D341Med (cell line): Measurements from ENCODE around the gene DAND5.

Experiments used
- DNase-seq: peaks from one replicate; pipeline ENCODE4 v3.0.0; 2012; ENCODE audit warnings: low spot score

The DAND5 gene

GRCh38 chr19:13010038-13010991 lies 40.9 kb downstream of the DAND5 start:
- DNase-seq = no peak

GRCh38 chr19:13010992-13011652 lies 41.7 kb downstream of the DAND5 start:
- no peak for DNase-seq

- DNase-seq = no peak
Observed at GRCh38 chr19:13011653-13012389, 42.4 kb downstream of the DAND5 start.

- no peak for DNase-seq
Observed at GRCh38 chr19:13012390-13012689, 43.0 kb downstream of the DAND5 start.

GRCh38 chr19:13012690-13013608 lies 43.6 kb downstream of the DAND5 start:
- DNase-seq = no peak

- no peak for DNase-seq
Observed at GRCh38 chr19:13013649-13014048, 44.3 kb downstream of the DAND5 start.

GRCh38 chr19:13014101-13014920 lies 44.9 kb downstream of the DAND5 start:
- DNase-seq = no peak

- no peak for DNase-seq
Observed at GRCh38 chr19:13014921-13015280, 45.5 kb downstream of the DAND5 start.

- no peak for DNase-seq
Observed at GRCh38 chr19:13015361-13016223, 46.2 kb downstream of the DAND5 start.

GRCh38 chr19:13016245-13016627 lies 46.9 kb downstream of the DAND5 start:
- no peak for DNase-seq

- DNase-seq = no peak
Observed at GRCh38 chr19:13016628-13017305, 47.4 kb downstream of the DAND5 start.

GRCh38 chr19:13017306-13018034 lies 48.1 kb downstream of the DAND5 start:
- no peak for DNase-seq

- DNase-seq = no peak
Observed at GRCh38 chr19:13018035-13018914, 48.9 kb downstream of the DAND5 start.

- DNase-seq = no peak
Observed at GRCh38 chr19:13019332-13019731, 50.0 kb downstream of the DAND5 start.

GRCh38 chr19:13020002-13020414 lies 50.6 kb downstream of the DAND5 start:
- no peak for DNase-seq

GRCh38 chr19:13022111-13022858 lies 52.9 kb downstream of the DAND5 start:
- peak; percentile 65 for DNase-seq
